ENCODE measurements around the gene GRPEL1.

The GRPEL1 gene

GRCh38 chr4:7040765-7041164, 27.1 kb downstream of the GRPEL1 start:
- H3K4me3 ChIP-seq (ENCODE audit: low read depth, low read length), result no peak overlapping the region
- TF ChIP-seq CTCF (IDR thresholded peaks at IDR 0.05; ENCODE audit: control insufficient read depth, extremely low read depth, insufficient read depth), result no peak
- no peak for DNase-seq (ENCODE audit: low read depth)

- no peak for TF ChIP-seq CTCF (IDR thresholded peaks at IDR 0.05; ENCODE audit: control insufficient read depth, extremely low read depth, insufficient read depth)
- no peak overlapping the region for H3K4me3 ChIP-seq (ENCODE audit: low read depth, low read length)
- no peak for DNase-seq (ENCODE audit: low read depth)
Measured at GRCh38 chr4:7037425-7037824, 30.4 kb downstream of the GRPEL1 start.

- no peak for TF ChIP-seq CTCF (IDR thresholded peaks at IDR 0.05; ENCODE audit: control insufficient read depth, extremely low read depth, insufficient read depth)
- peak; percentile 75 for DNase-seq (ENCODE audit: low read depth)
- H3K4me3 ChIP-seq (ENCODE audit: low read depth, low read length), result no peak overlapping the region
Measured at GRCh38 chr4:7034262-7035081, 33.4 kb downstream of the GRPEL1 start.

GRCh38 chr4:7032596-7032995, 35.3 kb downstream of the GRPEL1 start:
- DNase-seq (ENCODE audit: low read depth), result no peak
- no peak overlapping the region for H3K4me3 ChIP-seq (ENCODE audit: low read depth, low read length)
- no peak for TF ChIP-seq CTCF (IDR thresholded peaks at IDR 0.05; ENCODE audit: control insufficient read depth, extremely low read depth, insufficient read depth)

GRCh38 chr4:7031558-7032449, 36.1 kb downstream of the GRPEL1 start:
- DNase-seq (ENCODE audit: low read depth), result no peak
- no peak for TF ChIP-seq CTCF (IDR thresholded peaks at IDR 0.05; ENCODE audit: control insufficient read depth, extremely low read depth, insufficient read depth)

GRCh38 chr4:7030856-7031255, 37.0 kb downstream of the GRPEL1 start:
- no peak for TF ChIP-seq CTCF (IDR thresholded peaks at IDR 0.05; ENCODE audit: control insufficient read depth, extremely low read depth, insufficient read depth)
- H3K4me3 ChIP-seq (ENCODE audit: low read depth, low read length), result no peak overlapping the region
- DNase-seq (ENCODE audit: low read depth), result no peak

More at GRCh38 chr4:7031558-7032449, 36.1 kb downstream of the GRPEL1 start:
- no peak overlapping the region for H3K4me3 ChIP-seq (ENCODE audit: low read depth, low read length)
